H9 (cell line): Measurements from ENCODE around the gene THUMPD1. TPM values are rescaled to one million over a fixed set of nuclear protein-coding genes. Genes with fewer than 3 reads are reported as not detected.
"Not testable (repeated sequence)": the region's sequence is repeated elsewhere in the genome, so short reads cannot be mapped to it uniquely, and the experiment has no call there.

Experiments used
- DNase-seq: peaks from one replicate; pipeline ENCODE4 v3.0.0-alpha.2; 2017
- H2AFZ ChIP-seq: one replicate; pipeline ENCODE4 v1.6.1; 2013; ENCODE audit warnings: mild to moderate bottlenecking, low read length, control low read depth, moderate library complexity
- H2AK5ac ChIP-seq: 2 replicates; pipeline ENCODE4 v1.6.1; 2013; ENCODE audit warnings: low read length, control low read depth, mixed read lengths; ENCODE audit not compliant: insufficient read length
- H2BK120ac ChIP-seq: one replicate; pipeline ENCODE4 v1.6.1; 2013; ENCODE audit warnings: low read depth, mild to moderate bottlenecking, low read length, control low read depth, inconsistent platforms; ENCODE audit not compliant: poor library complexity, severe bottlenecking
- H2BK12ac ChIP-seq: 2 replicates; pipeline ENCODE4 v1.6.1; 2013; ENCODE audit warnings: low read length, control low read depth, mixed read lengths, low read depth; ENCODE audit not compliant: insufficient read length
- H2BK15ac ChIP-seq: 2 replicates; pipeline ENCODE4 v1.6.1; 2013; ENCODE audit warnings: low read depth, low read length, control low read depth
- H2BK20ac ChIP-seq: one replicate; pipeline ENCODE4 v1.6.1; 2013; ENCODE audit warnings: low read depth, mild to moderate bottlenecking, low read length, control low read depth, inconsistent platforms; ENCODE audit not compliant: poor library complexity, severe bottlenecking
- H2BK5ac ChIP-seq: 2 replicates; pipeline ENCODE4 v1.6.1; 2013; ENCODE audit warnings: low read length, control low read depth, mixed read lengths; ENCODE audit not compliant: insufficient read length
- H3K14ac ChIP-seq: 2 replicates; pipeline ENCODE4 v1.6.1; 2013; ENCODE audit warnings: low read length, control low read depth; ENCODE audit not compliant: insufficient read depth
- H3K18ac ChIP-seq: 2 replicates; pipeline ENCODE4 v1.6.1; 2013; ENCODE audit warnings: low read depth, mild to moderate bottlenecking, mixed read lengths, low read length, control low read depth; ENCODE audit not compliant: insufficient read length
- H3K23ac ChIP-seq: 2 replicates; pipeline ENCODE4 v1.6.1; 2013; ENCODE audit warnings: low read length, control low read depth, mixed read lengths, low read depth; ENCODE audit not compliant: insufficient read length
- H3K23me2 ChIP-seq: 2 replicates; pipeline ENCODE4 v1.6.1; 2013; ENCODE audit warnings: low read depth, mild to moderate bottlenecking, mixed read lengths, low read length, control low read depth; ENCODE audit not compliant: insufficient read length, poor library complexity, severe bottlenecking
- H3K27ac ChIP-seq: 2 replicates; pipeline ENCODE4 v1.5.1; 2013; ENCODE audit warnings: low read length, control low read depth, mixed read lengths, low read depth; ENCODE audit not compliant: insufficient read length
- H3K27me3 ChIP-seq: 2 replicates; pipeline ENCODE4 v1.6.1; 2013; ENCODE audit warnings: low read length, control low read depth, inconsistent platforms; ENCODE audit not compliant: insufficient read depth
- H3K4ac ChIP-seq: 2 replicates; pipeline ENCODE4 v1.6.1; 2013; ENCODE audit warnings: low read depth, mild to moderate bottlenecking, control low read depth, inconsistent platforms, low read length, moderate library complexity
- H3K4me1 ChIP-seq: 2 replicates; pipeline ENCODE4 v1.6.1; 2013; ENCODE audit warnings: low read length, control low read depth, inconsistent platforms; ENCODE audit not compliant: insufficient read depth
- H3K4me2 ChIP-seq: 2 replicates; pipeline ENCODE4 v1.6.1; 2013; ENCODE audit warnings: low read length, control low read depth, mixed read lengths; ENCODE audit not compliant: insufficient read length, insufficient read depth
- H3K56ac ChIP-seq: 2 replicates; pipeline ENCODE4 v1.6.1; 2013; ENCODE audit warnings: low read depth, mild to moderate bottlenecking, mixed read lengths, low read length, control low read depth; ENCODE audit not compliant: insufficient read length
- H3K79me1 ChIP-seq: 2 replicates; pipeline ENCODE4 v1.6.1; 2013; ENCODE audit warnings: low read depth, mild to moderate bottlenecking, moderate library complexity, low read length, control low read depth, inconsistent platforms; ENCODE audit not compliant: insufficient read depth, poor library complexity, severe bottlenecking
- H3K79me2 ChIP-seq: 2 replicates; pipeline ENCODE4 v1.6.1; 2013; ENCODE audit warnings: low read length, control low read depth, inconsistent platforms; ENCODE audit not compliant: insufficient read depth
- H3K9ac ChIP-seq: 2 replicates; pipeline ENCODE4 v1.6.1; 2013; ENCODE audit warnings: low read length, control low read depth, mixed read lengths; ENCODE audit not compliant: insufficient read length; ENCODE audit errors: extremely low read depth
- H3K9me3 ChIP-seq: one replicate; pipeline ENCODE4 v1.6.1; 2013; ENCODE audit warnings: low read depth, low read length, inconsistent platforms; ENCODE audit not compliant: control insufficient read depth
- H3T11ph ChIP-seq: one replicate; pipeline ENCODE4 v1.6.1; 2013; ENCODE audit warnings: mild to moderate bottlenecking, low read length, control low read depth, inconsistent platforms
- H4K20me1 ChIP-seq: one replicate; pipeline ENCODE4 v1.6.1; 2013; ENCODE audit not compliant: control insufficient read depth, insufficient read length, insufficient read depth
- H4K5ac ChIP-seq: 2 replicates; pipeline ENCODE4 v1.6.1; 2013; ENCODE audit warnings: low read depth, mild to moderate bottlenecking, mixed read lengths, low read length, control low read depth; ENCODE audit not compliant: insufficient read length
- H4K8ac ChIP-seq: replicated peaks from 2 replicates; pipeline ENCODE4 v1.6.1; 2013; ENCODE audit warnings: low read length, control low read depth, mixed read lengths, low read depth; ENCODE audit not compliant: insufficient read length
- H4K91ac ChIP-seq: 2 replicates; pipeline ENCODE4 v1.6.1; 2013; ENCODE audit warnings: low read depth, mild to moderate bottlenecking, moderate library complexity, mixed read lengths, low read length, control low read depth; ENCODE audit not compliant: insufficient read length
- H3K27ac Mint-ChIP-seq, 3 experiments: 2 replicates in 2 of 3; 3 replicates in 1 of 3; pipeline ENCODE4 v1.8.0; 2020 to 2021; ENCODE audit warnings: mixed read lengths in 3 of 3, mild to moderate bottlenecking in 1 of 3, moderate library complexity in 1 of 3
- H3K27me3 Mint-ChIP-seq: 2 replicates; pipeline ENCODE4 v1.8.0; 2021; ENCODE audit warnings: low read depth, mild to moderate bottlenecking, moderate library complexity, mixed read lengths
- H3K36me3 Mint-ChIP-seq, 3 experiments: 2 replicates in 2 of 3; 3 replicates in 1 of 3; pipeline ENCODE4 v1.8.0; 2020 to 2021; ENCODE audit warnings: low read depth in 3 of 3, mixed read lengths in 3 of 3; ENCODE audit not compliant: insufficient read depth in 1 of 3
- H3K4me1 Mint-ChIP-seq, 2 experiments: 2 replicates each; pipeline ENCODE4 v1.8.0; 2020; ENCODE audit warnings: mixed read lengths in 2 of 2
- H3K4me3 Mint-ChIP-seq, 2 experiments: 2 replicates in 1 of 2; 3 replicates in 1 of 2; pipeline ENCODE4 v1.8.0; 2020 to 2021; ENCODE audit warnings: mild to moderate bottlenecking in 2 of 2, mixed read lengths in 2 of 2, moderate library complexity in 1 of 2
- H3K9me3 Mint-ChIP-seq, 2 experiments: 2 replicates in 1 of 2; 3 replicates in 1 of 2; pipeline ENCODE4 v1.8.0; 2020; ENCODE audit warnings: mild to moderate bottlenecking in 2 of 2, mixed read lengths in 2 of 2, moderate library complexity in 1 of 2
- CTCF ChIP-seq: fragments of 200-600 bp; sonication (generic); conservative IDR thresholded peaks from 3 replicates; pipeline ENCODE4 v1.8.0; 2021; ENCODE audit warnings: antibody characterized with exemption, mild to moderate bottlenecking
- WGBS: extraction: QIAGEN DNeasy Blood & Tissue Kit; methylation state at CpG from one replicate; pipeline ENCODE4 v1.1.7; 2013; ENCODE audit warnings: missing lambda C conversion rate, low lambda C conversion rate, mixed read lengths; ENCODE audit not compliant: insufficient read length; ENCODE audit errors: extremely low coverage; 5-methylcytosine and 5-hydroxymethylcytosine counted together
- total RNA-seq: library from RNA; stranded (reverse); gene quantifications from 2 replicates; pipeline ENCODE4 v1.2.1, GENCODE V29; 2021

Gene THUMPD1
- total RNA-seq, 1 experiment from 2014 or later = 51.3 TPM

- H3K79me2 ChIP-seq, H4K5ac ChIP-seq, H3K9me3 Mint-ChIP-seq, H3K9ac ChIP-seq, H3K23me2 ChIP-seq, H3K4me1 ChIP-seq, H3K18ac ChIP-seq, H3K56ac ChIP-seq, H3T11ph ChIP-seq, H4K20me1 ChIP-seq, H2BK15ac ChIP-seq, H3K79me1 ChIP-seq, H2BK20ac ChIP-seq, H2AK5ac ChIP-seq, H3K27me3 Mint-ChIP-seq, H3K27me3 ChIP-seq, H2AFZ ChIP-seq, H3K4me1 Mint-ChIP-seq, H4K8ac ChIP-seq, H3K4me3 Mint-ChIP-seq, H3K14ac ChIP-seq, H3K9me3 ChIP-seq, H2BK120ac ChIP-seq, DNase-seq, H4K91ac ChIP-seq, H3K23ac ChIP-seq, H2BK12ac ChIP-seq, H3K4ac ChIP-seq, H3K27ac Mint-ChIP-seq, H3K36me3 Mint-ChIP-seq, H3K4me2 ChIP-seq, H3K27ac ChIP-seq, H2BK5ac ChIP-seq: not testable (repeated sequence)
- TF ChIP-seq CTCF = peak; percentile 82
- WGBS = no CpG with 5 or more reads among the region's 3 CpGs
Observed at GRCh38 chr16:20708129-20708528, 33.5 kb downstream of the THUMPD1 start.
